ENCODE data around the gene RIN1. TPM values are rescaled to one million over a fixed set of nuclear protein-coding genes. Genes with fewer than 3 reads are reported as not detected.

The RIN1 gene
- total and polyA plus RNA-seq, 2 of the 13 experiments (the other 11 are each of a cell fraction or from before 2014, with no cell fraction given), result 2.4 to 4.1 TPM

DNA sequence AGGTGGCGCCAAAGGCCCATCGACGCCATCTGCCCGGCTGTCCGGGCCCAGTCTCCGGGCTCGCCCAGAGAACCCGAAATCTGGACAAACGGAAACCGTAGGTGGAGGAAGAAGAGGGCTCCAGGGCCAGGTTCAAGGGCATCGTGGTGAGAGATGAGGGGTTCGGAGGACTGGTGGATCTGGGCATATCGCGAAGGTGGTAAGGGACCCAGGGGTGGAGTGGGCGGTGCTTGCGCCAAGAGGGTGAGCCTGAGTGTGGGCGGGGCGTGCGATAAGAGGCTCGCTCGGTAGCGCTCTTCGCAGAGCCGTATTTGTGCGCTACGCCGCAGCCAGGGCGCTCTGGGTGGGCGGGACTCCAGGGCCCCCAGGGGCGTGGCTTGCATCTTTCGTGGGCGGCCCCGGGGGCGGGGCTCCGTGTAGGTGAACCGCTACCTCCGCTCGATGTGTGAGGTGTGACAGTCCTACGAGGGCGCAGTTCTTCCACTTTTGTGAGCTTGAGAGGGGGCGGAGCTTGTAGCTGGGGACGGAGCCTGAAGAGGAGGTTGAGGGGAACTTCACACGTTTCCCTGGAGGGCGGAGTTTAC, 24.2 kb downstream of the RIN1 start (continued):
- TF ChIP-seq, protein P1, sequence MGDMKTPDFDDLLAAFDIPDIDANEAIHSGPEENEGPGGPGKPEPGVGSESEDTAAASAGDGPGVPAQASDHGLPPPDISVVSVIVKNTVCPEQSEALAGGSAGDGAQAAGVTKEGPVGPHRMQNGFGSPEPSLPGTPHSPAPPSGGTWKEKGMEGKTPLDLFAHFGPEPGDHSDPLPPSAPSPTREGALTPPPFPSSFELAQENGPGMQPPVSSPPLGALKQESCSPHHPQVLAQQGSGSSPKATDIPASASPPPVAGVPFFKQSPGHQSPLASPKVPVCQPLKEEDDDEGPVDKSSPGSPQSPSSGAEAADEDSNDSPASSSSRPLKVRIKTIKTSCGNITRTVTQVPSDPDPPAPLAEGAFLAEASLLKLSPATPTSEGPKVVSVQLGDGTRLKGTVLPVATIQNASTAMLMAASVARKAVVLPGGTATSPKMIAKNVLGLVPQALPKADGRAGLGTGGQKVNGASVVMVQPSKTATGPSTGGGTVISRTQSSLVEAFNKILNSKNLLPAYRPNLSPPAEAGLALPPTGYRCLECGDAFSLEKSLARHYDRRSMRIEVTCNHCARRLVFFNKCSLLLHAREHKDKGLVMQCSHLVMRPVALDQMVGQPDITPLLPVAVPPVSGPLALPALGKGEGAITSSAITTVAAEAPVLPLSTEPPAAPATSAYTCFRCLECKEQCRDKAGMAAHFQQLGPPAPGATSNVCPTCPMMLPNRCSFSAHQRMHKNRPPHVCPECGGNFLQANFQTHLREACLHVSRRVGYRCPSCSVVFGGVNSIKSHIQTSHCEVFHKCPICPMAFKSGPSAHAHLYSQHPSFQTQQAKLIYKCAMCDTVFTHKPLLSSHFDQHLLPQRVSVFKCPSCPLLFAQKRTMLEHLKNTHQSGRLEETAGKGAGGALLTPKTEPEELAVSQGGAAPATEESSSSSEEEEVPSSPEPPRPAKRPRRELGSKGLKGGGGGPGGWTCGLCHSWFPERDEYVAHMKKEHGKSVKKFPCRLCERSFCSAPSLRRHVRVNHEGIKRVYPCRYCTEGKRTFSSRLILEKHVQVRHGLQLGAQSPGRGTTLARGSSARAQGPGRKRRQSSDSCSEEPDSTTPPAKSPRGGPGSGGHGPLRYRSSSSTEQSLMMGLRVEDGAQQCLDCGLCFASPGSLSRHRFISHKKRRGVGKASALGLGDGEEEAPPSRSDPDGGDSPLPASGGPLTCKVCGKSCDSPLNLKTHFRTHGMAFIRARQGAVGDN (CRISPR knock-in tag; IDR thresholded peaks at IDR 0.05), result peak; percentile 89
- TF ChIP-seq, protein P2, sequence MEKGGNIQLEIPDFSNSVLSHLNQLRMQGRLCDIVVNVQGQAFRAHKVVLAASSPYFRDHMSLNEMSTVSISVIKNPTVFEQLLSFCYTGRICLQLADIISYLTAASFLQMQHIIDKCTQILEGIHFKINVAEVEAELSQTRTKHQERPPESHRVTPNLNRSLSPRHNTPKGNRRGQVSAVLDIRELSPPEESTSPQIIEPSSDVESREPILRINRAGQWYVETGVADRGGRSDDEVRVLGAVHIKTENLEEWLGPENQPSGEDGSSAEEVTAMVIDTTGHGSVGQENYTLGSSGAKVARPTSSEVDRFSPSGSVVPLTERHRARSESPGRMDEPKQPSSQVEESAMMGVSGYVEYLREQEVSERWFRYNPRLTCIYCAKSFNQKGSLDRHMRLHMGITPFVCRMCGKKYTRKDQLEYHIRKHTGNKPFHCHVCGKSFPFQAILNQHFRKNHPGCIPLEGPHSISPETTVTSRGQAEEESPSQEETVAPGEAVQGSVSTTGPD (CRISPR knock-in tag; IDR thresholded peaks at IDR 0.05), result no peak
- TF ChIP-seq ZNF160 (CRISPR knock-in tag; IDR thresholded peaks at IDR 0.05) (no peak), GABPB1 (CRISPR knock-in tag; IDR thresholded peaks at IDR 0.05) (peak; percentile 59; the same call in 1 of the 2 replicates), RAD51 (IDR thresholded peaks at IDR 0.05; ENCODE audit: borderline replicate concordance) (no peak), ZNF280B (CRISPR knock-in tag; IDR thresholded peaks at IDR 0.05; ENCODE audit: borderline replicate concordance) (peak; percentile 19; the same call in 1 of the 2 replicates), TRIM24 (CRISPR knock-in tag; IDR thresholded peaks at IDR 0.05) (no peak), ZFP36L1 (CRISPR knock-in tag; IDR thresholded peaks at IDR 0.05) (no peak), MBD4 (IDR thresholded peaks at IDR 0.05; ENCODE audit: borderline replicate concordance, low read length) (no peak), ZNF781 (CRISPR knock-in tag; IDR thresholded peaks at IDR 0.05; ENCODE audit: borderline replicate concordance, not compliant biosample characterization) (no peak), SIN3B (IDR thresholded peaks at IDR 0.05; ENCODE audit: low read length) (peak; percentile 71), ARNTL (CRISPR knock-in tag; IDR thresholded peaks at IDR 0.05) (peak; percentile 62; the same call in 1 of the 2 replicates), SETDB1 (CRISPR knock-in tag; IDR thresholded peaks at IDR 0.05; ENCODE audit: borderline replicate concordance) (no peak), HNF1B (CRISPR knock-in tag; IDR thresholded peaks at IDR 0.05) (peak; percentile 75), ZNF614 (CRISPR knock-in tag; IDR thresholded peaks at IDR 0.05; ENCODE audit: borderline replicate concordance) (0 out of 2 replicates have a peak, but pooled peaks have one; percentile 15), ATF7 (IDR thresholded peaks at IDR 0.05) (no peak), ATF7 (CRISPR knock-in tag; IDR thresholded peaks at IDR 0.05) (no peak), MXD1 (CRISPR knock-in tag; IDR thresholded peaks at IDR 0.05) (no peak)
- TF ChIP-seq, protein P3, sequence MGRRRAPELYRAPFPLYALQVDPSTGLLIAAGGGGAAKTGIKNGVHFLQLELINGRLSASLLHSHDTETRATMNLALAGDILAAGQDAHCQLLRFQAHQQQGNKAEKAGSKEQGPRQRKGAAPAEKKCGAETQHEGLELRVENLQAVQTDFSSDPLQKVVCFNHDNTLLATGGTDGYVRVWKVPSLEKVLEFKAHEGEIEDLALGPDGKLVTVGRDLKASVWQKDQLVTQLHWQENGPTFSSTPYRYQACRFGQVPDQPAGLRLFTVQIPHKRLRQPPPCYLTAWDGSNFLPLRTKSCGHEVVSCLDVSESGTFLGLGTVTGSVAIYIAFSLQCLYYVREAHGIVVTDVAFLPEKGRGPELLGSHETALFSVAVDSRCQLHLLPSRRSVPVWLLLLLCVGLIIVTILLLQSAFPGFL (CRISPR knock-in tag; IDR thresholded peaks at IDR 0.05), result no peak

Measured in HepG2 (cell line).